H9 (cell line): ENCODE data around the gene EIF2S2. TPM values are rescaled to one million over a fixed set of nuclear protein-coding genes. Genes with fewer than 3 reads are reported as not detected.
"Not testable (repeated sequence)": the region's sequence is repeated elsewhere in the genome, so short reads cannot be mapped to it uniquely, and the experiment has no call there.

ENCODE experiments used
- DNase-seq: peaks from one replicate; pipeline ENCODE4 v3.0.0-alpha.2; 2017
- H2AFZ ChIP-seq: one replicate; pipeline ENCODE4 v1.6.1; 2013; ENCODE audit warnings: mild to moderate bottlenecking, low read length, control low read depth, moderate library complexity
- H2AK5ac ChIP-seq: 2 replicates; pipeline ENCODE4 v1.6.1; 2013; ENCODE audit warnings: low read length, control low read depth, mixed read lengths; ENCODE audit not compliant: insufficient read length
- H2BK120ac ChIP-seq: one replicate; pipeline ENCODE4 v1.6.1; 2013; ENCODE audit warnings: low read depth, mild to moderate bottlenecking, low read length, control low read depth, inconsistent platforms; ENCODE audit not compliant: poor library complexity, severe bottlenecking
- H2BK12ac ChIP-seq: 2 replicates; pipeline ENCODE4 v1.6.1; 2013; ENCODE audit warnings: low read length, control low read depth, mixed read lengths, low read depth; ENCODE audit not compliant: insufficient read length
- H2BK15ac ChIP-seq: 2 replicates; pipeline ENCODE4 v1.6.1; 2013; ENCODE audit warnings: low read depth, low read length, control low read depth
- H2BK20ac ChIP-seq: one replicate; pipeline ENCODE4 v1.6.1; 2013; ENCODE audit warnings: low read depth, mild to moderate bottlenecking, low read length, control low read depth, inconsistent platforms; ENCODE audit not compliant: poor library complexity, severe bottlenecking
- H2BK5ac ChIP-seq: 2 replicates; pipeline ENCODE4 v1.6.1; 2013; ENCODE audit warnings: low read length, control low read depth, mixed read lengths; ENCODE audit not compliant: insufficient read length
- H3K14ac ChIP-seq: 2 replicates; pipeline ENCODE4 v1.6.1; 2013; ENCODE audit warnings: low read length, control low read depth; ENCODE audit not compliant: insufficient read depth
- H3K18ac ChIP-seq: 2 replicates; pipeline ENCODE4 v1.6.1; 2013; ENCODE audit warnings: low read depth, mild to moderate bottlenecking, mixed read lengths, low read length, control low read depth; ENCODE audit not compliant: insufficient read length
- H3K23ac ChIP-seq: 2 replicates; pipeline ENCODE4 v1.6.1; 2013; ENCODE audit warnings: low read length, control low read depth, mixed read lengths, low read depth; ENCODE audit not compliant: insufficient read length
- H3K23me2 ChIP-seq: 2 replicates; pipeline ENCODE4 v1.6.1; 2013; ENCODE audit warnings: low read depth, mild to moderate bottlenecking, mixed read lengths, low read length, control low read depth; ENCODE audit not compliant: insufficient read length, poor library complexity, severe bottlenecking
- H3K27ac ChIP-seq: 2 replicates; pipeline ENCODE4 v1.5.1; 2013; ENCODE audit warnings: low read length, control low read depth, mixed read lengths, low read depth; ENCODE audit not compliant: insufficient read length
- H3K27me3 ChIP-seq: 2 replicates; pipeline ENCODE4 v1.6.1; 2013; ENCODE audit warnings: low read length, control low read depth, inconsistent platforms; ENCODE audit not compliant: insufficient read depth
- H3K4ac ChIP-seq: 2 replicates; pipeline ENCODE4 v1.6.1; 2013; ENCODE audit warnings: low read depth, mild to moderate bottlenecking, control low read depth, inconsistent platforms, low read length, moderate library complexity
- H3K4me1 ChIP-seq: 2 replicates; pipeline ENCODE4 v1.6.1; 2013; ENCODE audit warnings: low read length, control low read depth, inconsistent platforms; ENCODE audit not compliant: insufficient read depth
- H3K4me2 ChIP-seq: 2 replicates; pipeline ENCODE4 v1.6.1; 2013; ENCODE audit warnings: low read length, control low read depth, mixed read lengths; ENCODE audit not compliant: insufficient read length, insufficient read depth
- H3K56ac ChIP-seq: 2 replicates; pipeline ENCODE4 v1.6.1; 2013; ENCODE audit warnings: low read depth, mild to moderate bottlenecking, mixed read lengths, low read length, control low read depth; ENCODE audit not compliant: insufficient read length
- H3K79me1 ChIP-seq: 2 replicates; pipeline ENCODE4 v1.6.1; 2013; ENCODE audit warnings: low read depth, mild to moderate bottlenecking, moderate library complexity, low read length, control low read depth, inconsistent platforms; ENCODE audit not compliant: insufficient read depth, poor library complexity, severe bottlenecking
- H3K79me2 ChIP-seq: 2 replicates; pipeline ENCODE4 v1.6.1; 2013; ENCODE audit warnings: low read length, control low read depth, inconsistent platforms; ENCODE audit not compliant: insufficient read depth
- H3K9ac ChIP-seq: 2 replicates; pipeline ENCODE4 v1.6.1; 2013; ENCODE audit warnings: low read length, control low read depth, mixed read lengths; ENCODE audit not compliant: insufficient read length; ENCODE audit errors: extremely low read depth
- H3K9me3 ChIP-seq: one replicate; pipeline ENCODE4 v1.6.1; 2013; ENCODE audit warnings: low read depth, low read length, inconsistent platforms; ENCODE audit not compliant: control insufficient read depth
- H3T11ph ChIP-seq: one replicate; pipeline ENCODE4 v1.6.1; 2013; ENCODE audit warnings: mild to moderate bottlenecking, low read length, control low read depth, inconsistent platforms
- H4K20me1 ChIP-seq: one replicate; pipeline ENCODE4 v1.6.1; 2013; ENCODE audit not compliant: control insufficient read depth, insufficient read length, insufficient read depth
- H4K5ac ChIP-seq: 2 replicates; pipeline ENCODE4 v1.6.1; 2013; ENCODE audit warnings: low read depth, mild to moderate bottlenecking, mixed read lengths, low read length, control low read depth; ENCODE audit not compliant: insufficient read length
- H4K8ac ChIP-seq: replicated peaks from 2 replicates; pipeline ENCODE4 v1.6.1; 2013; ENCODE audit warnings: low read length, control low read depth, mixed read lengths, low read depth; ENCODE audit not compliant: insufficient read length
- H4K91ac ChIP-seq: 2 replicates; pipeline ENCODE4 v1.6.1; 2013; ENCODE audit warnings: low read depth, mild to moderate bottlenecking, moderate library complexity, mixed read lengths, low read length, control low read depth; ENCODE audit not compliant: insufficient read length
- H3K27ac Mint-ChIP-seq, 3 experiments: 2 replicates in 2 of 3; 3 replicates in 1 of 3; pipeline ENCODE4 v1.8.0; 2020 to 2021; ENCODE audit warnings: mixed read lengths in 3 of 3, mild to moderate bottlenecking in 1 of 3, moderate library complexity in 1 of 3
- H3K27me3 Mint-ChIP-seq: 2 replicates; pipeline ENCODE4 v1.8.0; 2021; ENCODE audit warnings: low read depth, mild to moderate bottlenecking, moderate library complexity, mixed read lengths
- H3K36me3 Mint-ChIP-seq, 3 experiments: 2 replicates in 2 of 3; 3 replicates in 1 of 3; pipeline ENCODE4 v1.8.0; 2020 to 2021; ENCODE audit warnings: low read depth in 3 of 3, mixed read lengths in 3 of 3; ENCODE audit not compliant: insufficient read depth in 1 of 3
- H3K4me1 Mint-ChIP-seq, 2 experiments: 2 replicates each; pipeline ENCODE4 v1.8.0; 2020; ENCODE audit warnings: mixed read lengths in 2 of 2
- H3K4me3 Mint-ChIP-seq, 2 experiments: 2 replicates in 1 of 2; 3 replicates in 1 of 2; pipeline ENCODE4 v1.8.0; 2020 to 2021; ENCODE audit warnings: mild to moderate bottlenecking in 2 of 2, mixed read lengths in 2 of 2, moderate library complexity in 1 of 2
- H3K9me3 Mint-ChIP-seq, 2 experiments: 2 replicates in 1 of 2; 3 replicates in 1 of 2; pipeline ENCODE4 v1.8.0; 2020; ENCODE audit warnings: mild to moderate bottlenecking in 2 of 2, mixed read lengths in 2 of 2, moderate library complexity in 1 of 2
- WGBS: extraction: QIAGEN DNeasy Blood & Tissue Kit; methylation state at CpG from one replicate; pipeline ENCODE4 v1.1.7; 2013; ENCODE audit warnings: missing lambda C conversion rate, low lambda C conversion rate, mixed read lengths; ENCODE audit not compliant: insufficient read length; ENCODE audit errors: extremely low coverage; 5-methylcytosine and 5-hydroxymethylcytosine counted together
- total RNA-seq: library from RNA; stranded (reverse); gene quantifications from 2 replicates; pipeline ENCODE4 v1.2.1, GENCODE V29; 2021

EIF2S2 gene
- total RNA-seq, 1 experiment from 2014 or later, result 188 TPM

GRCh38 chr20:34132491-34132890 lies 20.4 kb upstream of the EIF2S2 start:
- H3K4me3 Mint-ChIP-seq, H3K27ac ChIP-seq, H3K14ac ChIP-seq, H3K9ac ChIP-seq, H3K9me3 ChIP-seq, H3K23ac ChIP-seq, H3T11ph ChIP-seq, H3K23me2 ChIP-seq, H3K27ac Mint-ChIP-seq, H3K56ac ChIP-seq, DNase-seq, H4K20me1 ChIP-seq, H3K4me1 ChIP-seq, H3K4me2 ChIP-seq, H2BK15ac ChIP-seq, H3K79me2 ChIP-seq, H2AK5ac ChIP-seq, H2AFZ ChIP-seq, H4K8ac ChIP-seq, H2BK20ac ChIP-seq, H2BK5ac ChIP-seq, H2BK12ac ChIP-seq, H3K18ac ChIP-seq, H4K91ac ChIP-seq, H3K79me1 ChIP-seq, H2BK120ac ChIP-seq, H4K5ac ChIP-seq, H3K4ac ChIP-seq, H3K4me1 Mint-ChIP-seq, H3K27me3 ChIP-seq: not testable (repeated sequence)
- no CpG with 5 or more reads among the region's 26 CpGs for WGBS
- peaks cover 27% of the 10 kb centered on the region for H3K27me3 Mint-ChIP-seq
- peaks cover 0 to 11% (median 3%) of the 10 kb centered on the region in 3 experiments; a peak in 4 of 7 replicates for H3K36me3 Mint-ChIP-seq
- peaks cover 14% of the 10 kb centered on the region in 2 experiments for H3K9me3 Mint-ChIP-seq
